GM19240 (cell line): Measurements from ENCODE around the gene CD72.
"Not testable (repeated sequence)": the region's sequence is repeated elsewhere in the genome, so short reads cannot be mapped to it uniquely, and the experiment has no call there.

Experiments used
- DNase-seq: peaks from one replicate; pipeline ENCODE4 v3.0.0; 2011; ENCODE audit warnings: low spot score; ENCODE audit not compliant: insufficient read length

Gene CD72

DNA sequence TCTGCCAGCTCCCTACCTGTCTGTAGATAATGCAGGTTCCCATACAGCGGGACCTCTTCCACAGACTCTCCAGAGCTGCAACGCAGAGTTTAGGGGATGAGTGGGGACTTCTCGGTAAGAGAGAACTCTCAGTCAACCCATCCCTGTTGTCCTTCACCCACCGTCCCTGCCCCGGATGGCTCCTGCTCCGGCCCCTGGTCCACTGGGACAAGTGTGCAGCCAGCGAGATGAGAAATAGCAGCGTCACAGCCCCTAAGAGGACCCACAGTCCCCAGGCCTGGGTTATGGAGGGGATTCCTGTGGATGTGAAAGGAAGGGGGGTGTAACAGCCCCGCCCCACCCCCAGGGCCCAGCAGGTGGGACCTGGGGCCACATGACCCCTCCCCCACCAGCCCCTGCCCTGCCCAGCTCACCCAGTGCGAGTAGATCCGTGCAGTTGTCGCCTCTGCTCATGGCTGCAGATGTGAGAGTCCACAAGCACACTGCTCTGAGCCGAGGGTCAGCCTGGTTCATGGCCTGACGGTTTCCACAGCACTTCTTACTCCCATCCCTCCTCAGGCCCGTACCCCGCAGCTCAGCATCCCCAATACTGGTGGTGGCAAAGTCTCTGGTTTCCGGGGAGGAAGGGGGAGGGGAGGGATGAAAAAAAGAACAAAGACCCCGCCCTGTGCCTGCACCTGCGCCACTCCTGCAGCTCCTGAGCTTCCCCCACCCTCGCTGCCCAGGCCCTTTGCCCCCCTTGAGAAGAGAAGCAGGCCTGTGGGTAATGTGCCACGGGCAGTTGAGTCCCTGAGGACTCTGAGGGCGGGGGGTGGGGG lies 32.3 kb upstream of the CD72 start, which contains the start of gene SIT1:
SIT1 (minus strand) TSS at position 591 of the 818 bp plus-strand sequence; CDS start at position 513, 78 bp downstream.
- no peak for DNase-seq

DNA sequence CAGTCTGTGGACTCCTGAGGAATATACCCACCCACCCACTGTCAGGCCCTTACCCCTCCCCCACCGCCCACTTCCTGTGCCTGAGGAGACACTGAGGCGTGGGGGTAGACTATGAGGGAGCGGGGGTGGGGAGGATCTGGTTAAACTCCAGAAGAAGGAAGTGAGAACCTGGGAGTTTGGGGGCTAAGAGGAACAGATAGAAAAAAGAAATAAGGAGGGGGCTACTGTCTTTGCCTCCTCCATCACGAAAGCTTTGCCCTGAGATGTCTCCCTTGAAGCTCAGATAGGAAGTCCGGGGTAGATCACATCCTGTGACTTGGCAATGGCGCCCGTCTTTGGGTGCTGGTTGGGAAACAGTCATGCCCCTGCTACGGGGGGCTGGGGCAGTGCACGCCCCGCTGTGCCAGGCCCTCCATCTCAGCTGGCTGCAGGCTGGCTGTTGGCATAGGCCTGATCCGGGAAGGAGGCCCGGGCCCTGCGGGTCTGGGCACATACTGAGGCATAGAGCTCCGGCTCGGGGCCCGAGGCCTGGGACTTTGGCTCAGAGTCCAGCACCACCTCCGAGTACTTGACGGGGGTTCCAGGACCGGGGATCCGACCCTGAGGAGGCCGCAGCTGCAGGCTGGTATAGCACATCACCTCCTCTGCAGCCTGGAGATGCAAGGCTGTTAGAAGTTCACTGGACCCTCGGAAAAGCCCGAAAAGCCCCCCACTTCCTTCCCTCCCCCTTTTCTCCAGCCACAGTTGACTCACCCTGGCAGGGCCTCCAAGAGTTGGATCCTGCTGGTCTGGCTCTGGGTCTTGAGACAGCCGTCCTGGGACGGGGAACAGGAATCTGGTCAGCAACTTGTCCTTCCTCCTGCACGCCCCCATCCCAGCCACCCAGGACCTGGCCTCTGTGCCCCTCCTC lies 31.5 kb upstream of the CD72 start:
- no peak for DNase-seq

DNA sequence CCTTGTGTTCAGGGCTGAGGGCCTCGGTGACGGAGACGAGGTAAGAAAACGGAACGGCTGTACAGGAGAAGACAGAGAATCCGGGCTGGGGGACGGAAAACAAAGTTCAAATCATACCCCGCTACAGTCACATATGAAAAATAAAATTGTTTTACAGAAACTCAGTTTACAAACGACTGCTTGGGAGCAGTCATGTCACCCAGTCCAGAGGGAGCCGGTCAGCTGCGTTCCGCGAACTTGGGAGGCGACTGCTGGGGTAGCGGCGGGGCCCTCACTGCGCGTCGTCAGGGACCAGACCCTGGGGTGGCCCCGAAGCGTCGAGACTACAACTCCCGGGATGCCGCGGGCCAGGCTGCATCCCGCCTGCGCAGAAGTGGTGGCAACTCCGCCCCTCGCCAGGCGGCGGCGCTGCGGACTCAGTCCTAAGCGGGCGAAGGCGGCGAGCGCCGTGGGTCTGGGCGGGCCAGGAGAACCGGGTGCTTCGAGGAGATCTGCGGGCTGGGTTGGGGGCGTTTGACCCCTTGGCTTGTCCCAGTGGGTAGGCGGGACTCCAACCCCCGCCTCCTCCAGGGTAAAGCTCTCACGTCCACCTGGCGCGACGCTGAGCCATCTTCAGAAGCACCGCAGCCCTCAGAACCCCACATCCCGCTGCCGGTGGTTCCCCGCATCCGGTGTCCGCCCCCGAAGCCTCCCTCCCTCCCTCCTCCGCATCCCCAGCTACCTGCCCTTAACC lies 28.5 kb upstream of the CD72 start:
- peak; percentile 82 for DNase-seq

DNA sequence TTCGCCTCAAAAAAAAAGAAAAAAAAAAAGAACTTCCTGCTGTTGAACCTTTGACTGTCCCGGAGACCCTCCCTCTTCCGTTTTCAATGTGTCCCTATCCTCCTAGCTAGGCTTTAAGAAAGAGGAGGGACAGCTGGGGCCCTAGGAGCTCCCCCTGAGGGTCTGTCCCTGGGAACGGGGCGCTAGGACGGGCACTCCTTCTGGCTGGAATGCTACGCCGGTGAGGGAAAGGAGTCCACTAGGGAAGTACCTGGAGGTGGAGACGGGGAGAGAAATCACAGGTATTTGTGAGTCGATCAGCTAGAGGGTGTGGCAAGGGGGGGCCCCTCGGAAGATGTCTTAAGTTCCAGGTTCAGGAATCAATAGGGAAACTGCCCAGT lies 27.9 kb upstream of the CD72 start:
- DNase-seq: no peak

DNA sequence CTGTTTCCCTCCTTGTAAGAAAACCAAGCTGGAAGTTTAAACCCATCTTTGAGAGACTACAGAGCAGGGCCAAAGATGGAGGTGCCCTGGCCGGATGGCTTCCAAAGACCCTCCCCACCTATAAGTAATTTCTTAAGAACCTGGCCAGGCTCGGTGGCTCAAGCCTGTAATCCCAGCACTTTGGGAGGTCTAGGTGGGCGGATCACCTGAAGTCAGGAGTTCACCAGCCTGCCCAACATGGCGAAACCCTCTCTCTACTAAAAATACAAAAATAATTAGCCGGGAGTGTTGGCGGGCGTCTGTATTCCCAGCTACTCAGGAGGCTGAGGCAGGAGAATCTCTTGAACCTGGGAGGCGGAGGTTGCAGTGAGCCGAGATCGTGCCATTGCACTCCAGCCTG lies 27.5 kb upstream of the CD72 start:
- DNase-seq: not testable (repeated sequence)

DNA sequence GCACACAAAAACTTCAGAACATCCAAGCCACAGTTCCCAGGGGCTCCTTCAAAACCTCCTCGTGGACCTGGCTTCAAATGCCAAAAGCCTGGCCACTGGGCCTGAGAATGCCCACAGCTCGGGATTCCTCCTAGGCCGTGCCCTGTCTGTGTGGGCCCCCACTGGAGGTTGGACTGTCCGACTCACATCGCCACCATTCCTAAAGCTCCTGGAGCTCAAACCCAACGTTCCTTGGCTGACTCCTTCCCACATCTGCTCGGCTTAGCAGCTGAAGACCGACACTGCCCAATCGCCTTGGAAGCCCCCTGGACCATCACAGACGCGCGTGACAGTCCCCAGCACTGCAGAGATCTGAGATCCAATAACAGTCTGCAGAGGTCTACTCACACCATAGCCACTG lies 24.8 kb upstream of the CD72 start:
- no peak for DNase-seq

DNA sequence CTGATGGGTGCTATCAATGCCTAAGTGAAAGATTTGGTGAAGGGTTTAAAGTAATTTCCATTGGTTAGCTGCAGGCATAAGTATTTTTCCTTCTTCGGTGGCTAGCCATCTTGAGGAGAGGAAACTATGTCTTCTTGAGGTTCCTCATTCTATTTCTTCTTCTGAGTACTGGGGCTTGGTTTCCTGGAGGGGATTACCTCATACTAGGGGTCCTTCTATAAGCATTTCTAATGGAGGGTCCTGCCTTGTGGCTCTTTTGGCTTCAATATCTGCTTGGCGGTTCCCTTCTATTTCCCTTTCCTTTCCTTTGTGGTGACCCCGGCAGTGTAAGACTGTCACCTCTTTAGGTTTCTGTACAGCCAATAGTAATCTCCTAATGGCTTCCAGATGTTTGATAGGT lies 23.3 kb upstream of the CD72 start:
- DNase-seq: not testable (repeated sequence)

DNA sequence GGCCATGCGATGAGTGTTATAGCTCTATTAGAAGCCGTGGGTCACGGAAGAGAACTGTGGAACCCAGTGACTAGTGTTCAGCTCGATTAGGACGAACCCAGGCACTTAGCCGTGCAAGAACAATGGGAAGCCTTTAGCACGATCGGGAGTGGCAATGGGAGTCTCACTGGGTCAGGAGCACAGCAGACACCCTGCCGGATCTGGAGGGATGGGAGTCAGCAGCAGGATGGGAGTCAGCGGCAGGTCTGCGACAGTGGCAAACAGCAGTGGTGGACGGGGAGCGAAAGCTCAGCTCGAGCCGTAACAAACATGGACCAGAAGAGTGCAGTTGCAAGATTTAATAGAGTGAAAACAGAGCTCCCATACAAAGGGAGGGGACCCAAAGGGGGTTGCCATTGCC lies 22.2 kb upstream of the CD72 start:
- DNase-seq: not testable (repeated sequence)

DNA sequence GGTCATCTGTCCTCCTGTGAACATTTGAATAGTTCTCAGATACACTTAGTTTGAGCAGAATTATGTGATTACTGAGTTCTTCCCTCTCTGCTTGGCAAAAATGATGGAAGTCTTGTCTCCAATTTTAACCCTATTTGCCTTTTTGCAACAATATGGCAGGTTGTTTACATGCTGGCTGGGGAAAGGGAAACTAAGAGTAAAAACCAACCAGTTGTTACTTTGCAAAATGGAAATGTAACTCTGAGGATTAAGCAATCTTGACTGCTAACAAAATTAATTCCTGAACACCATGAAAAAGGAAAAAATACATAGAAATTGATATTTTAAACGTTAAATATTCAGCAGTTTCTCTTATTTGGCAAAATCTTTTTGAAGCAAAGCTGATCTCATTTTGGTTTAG lies 21.4 kb upstream of the CD72 start:
- no peak for DNase-seq

DNA sequence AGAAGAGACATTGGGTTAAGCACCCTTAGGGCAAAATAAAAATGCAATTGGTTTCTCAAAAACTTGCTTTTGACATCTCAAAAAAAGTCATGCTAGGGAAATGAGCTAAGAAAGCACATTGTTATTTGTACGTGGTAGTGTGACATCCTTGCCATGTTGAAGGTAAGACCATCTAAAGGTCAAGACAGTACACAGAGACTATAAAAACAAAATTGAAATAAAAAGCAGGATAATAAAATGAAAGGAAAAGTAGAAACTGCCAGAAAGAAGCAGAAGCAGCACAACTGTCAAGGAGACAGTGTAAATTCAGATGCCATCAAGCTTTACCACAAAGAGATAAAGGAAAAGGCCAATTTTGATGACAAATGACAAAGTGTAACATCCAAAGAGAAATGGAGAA lies 21.0 kb upstream of the CD72 start:
- not testable (repeated sequence) for DNase-seq

DNA sequence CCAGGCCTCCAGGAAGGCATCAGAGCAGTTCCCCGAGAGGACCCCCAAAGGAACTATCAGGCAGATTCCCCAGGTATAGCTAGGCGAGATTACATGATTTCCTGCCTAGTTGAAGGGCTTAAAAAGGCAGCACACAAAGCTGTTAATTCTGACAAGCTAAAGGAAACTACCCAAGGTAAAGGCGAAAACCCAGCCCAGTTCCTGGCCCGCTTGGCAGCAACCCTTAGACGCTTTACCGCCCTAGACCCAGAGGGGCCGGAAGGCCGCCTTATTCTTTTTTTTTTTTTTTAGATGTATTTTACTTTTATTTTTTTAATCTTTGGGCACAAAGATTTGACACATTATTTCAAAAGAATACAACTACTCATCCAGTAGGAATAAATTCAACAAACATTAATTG lies 20.5 kb upstream of the CD72 start:
- not testable (repeated sequence) for DNase-seq

DNA sequence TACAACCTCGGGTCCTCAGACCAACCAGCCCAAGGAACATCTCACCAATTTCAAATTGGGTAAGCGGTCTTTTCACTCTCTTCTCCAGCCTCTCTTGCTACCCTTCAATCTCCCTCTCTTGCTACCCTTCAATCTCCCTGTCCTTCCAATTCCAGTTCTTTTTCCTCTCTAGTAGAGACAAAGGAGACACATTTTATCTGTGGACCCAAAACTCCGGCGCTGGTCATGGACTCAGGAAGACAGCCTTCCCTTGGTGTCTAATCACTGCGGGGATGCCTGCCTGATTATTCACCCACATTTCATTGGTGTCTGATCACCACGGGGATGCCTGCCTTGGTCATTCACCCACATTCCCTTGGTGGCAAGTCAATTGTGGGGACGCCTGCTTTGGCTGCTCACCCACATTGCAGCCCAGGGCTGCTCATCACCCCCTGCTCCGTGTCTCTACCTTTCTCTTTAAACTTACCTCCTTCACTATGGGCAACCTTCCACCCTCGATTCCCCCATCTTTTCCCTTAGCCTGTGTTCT lies 19.3 kb upstream of the CD72 start:
- not testable (repeated sequence) for DNase-seq

DNA sequence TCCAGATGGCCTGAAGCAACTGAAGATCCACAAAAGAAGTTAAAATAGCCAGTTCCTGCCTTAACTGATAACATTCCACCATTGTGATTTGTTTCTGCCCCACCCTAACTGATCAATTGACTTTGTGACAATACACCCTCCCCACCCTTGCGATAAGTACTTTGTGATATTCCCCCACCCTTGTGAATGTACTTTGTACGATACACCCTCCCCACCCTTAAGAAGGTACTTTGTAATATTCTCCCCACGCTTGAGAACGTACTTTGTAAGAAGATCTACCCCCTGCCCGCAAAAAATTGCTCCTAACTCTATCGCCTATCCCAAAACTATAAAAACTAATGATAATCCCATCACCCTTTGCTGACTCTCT lies 18.6 kb upstream of the CD72 start:
- not testable (repeated sequence) for DNase-seq

DNA sequence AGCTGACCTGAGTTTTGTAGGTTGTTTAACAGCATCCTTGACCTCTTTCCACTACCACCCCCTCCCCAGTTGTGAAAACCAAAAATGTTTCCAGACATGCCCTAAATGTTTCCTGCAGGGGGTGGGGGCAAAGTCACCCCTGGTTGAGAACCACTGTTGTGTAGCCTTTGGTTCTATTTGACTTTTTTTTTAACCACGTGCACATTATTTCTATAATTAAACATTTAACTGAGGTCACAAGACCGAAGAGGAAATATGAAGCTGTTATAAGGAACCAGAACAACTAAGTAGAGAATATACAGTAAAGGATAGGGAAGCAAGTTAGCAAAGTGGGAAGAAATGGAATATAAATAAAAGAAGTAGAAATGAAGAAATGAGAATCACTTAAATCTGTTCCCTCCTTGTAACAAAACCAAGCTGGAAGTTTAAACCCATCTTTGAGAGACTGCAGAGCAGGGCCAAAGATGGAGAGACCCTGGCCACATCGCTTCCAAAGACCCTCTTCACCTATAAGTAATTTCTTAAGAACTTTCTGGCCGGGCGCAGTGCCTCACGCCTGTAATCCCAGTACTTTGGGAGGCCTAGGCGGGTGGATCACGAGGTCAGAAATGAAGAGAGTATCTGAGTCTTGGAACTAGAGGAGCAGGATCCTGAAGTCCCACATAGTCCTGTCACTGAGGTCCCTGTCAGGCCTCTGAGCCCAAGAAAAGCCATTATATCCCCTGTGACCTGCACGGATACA lies 18.1 kb upstream of the CD72 start:
- no peak for DNase-seq

DNA sequence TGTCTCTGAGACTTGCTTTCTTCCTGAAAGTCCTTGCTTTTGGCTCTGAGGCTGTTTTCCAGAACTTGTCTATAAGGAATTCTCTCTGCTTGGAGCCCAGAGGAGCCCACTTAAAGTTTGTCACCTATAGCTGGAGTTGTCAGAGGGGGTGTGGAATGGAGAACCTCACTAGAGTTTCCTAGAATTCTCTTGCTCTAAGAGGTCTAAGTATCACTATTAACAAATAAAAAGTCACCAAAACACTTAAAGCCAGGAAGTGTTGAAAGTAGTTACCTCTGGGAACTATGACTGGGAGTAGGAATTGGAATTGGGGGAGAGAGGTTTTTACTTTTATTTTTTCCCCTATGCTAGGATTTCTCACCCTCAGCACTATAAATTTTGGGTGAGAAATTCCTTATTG lies 17.5 kb upstream of the CD72 start:
- DNase-seq: no peak

DNA sequence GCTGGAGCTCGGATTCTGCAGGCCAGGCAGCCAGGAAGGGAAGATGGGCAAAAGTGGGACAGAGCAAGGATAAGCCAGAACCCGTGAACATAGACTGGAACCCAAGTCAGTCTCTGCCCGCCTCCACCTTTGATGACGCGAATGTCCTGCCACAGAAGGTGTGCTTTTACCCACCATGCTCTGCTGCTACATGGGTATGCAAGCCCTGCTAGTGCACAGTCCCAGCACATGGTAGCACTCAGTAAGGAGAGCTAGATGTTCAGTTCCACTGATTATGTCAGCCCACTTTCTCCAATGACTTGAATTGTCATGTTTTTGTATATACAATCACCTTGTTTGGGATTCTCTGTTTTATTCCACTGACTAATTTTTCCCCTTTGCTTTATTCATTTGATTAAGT lies 11.4 kb upstream of the CD72 start:
- DNase-seq: no peak

DNA sequence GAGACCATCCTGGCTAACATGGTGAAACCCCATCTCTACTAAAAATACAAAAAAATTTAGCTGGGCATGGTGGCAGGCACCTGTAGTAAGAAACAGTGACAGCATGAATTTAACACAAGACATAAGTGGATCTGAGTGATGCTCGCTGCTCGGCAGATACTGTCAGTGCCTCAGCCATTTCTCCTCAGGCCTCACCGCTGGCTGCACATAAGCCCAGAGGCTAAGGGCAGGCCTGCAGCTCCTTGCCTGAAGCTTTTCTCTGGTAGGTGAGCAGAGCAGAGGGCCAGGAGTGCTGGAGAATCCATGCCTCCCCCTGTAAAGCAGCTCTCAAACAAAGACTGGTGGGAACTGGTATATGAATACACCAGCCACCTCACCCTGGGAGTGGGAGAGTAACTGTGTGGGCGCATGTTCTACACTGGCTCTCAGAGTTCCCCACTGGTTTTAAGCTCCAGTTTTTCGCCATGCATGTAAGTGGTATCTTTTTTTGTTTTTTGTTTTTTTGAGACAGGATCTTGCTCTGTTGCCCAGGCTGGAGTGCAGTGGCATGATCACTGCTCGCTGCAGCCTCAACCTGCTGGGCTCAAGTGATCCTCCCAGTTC lies 10.3 kb upstream of the CD72 start:
- DNase-seq: no peak

DNA sequence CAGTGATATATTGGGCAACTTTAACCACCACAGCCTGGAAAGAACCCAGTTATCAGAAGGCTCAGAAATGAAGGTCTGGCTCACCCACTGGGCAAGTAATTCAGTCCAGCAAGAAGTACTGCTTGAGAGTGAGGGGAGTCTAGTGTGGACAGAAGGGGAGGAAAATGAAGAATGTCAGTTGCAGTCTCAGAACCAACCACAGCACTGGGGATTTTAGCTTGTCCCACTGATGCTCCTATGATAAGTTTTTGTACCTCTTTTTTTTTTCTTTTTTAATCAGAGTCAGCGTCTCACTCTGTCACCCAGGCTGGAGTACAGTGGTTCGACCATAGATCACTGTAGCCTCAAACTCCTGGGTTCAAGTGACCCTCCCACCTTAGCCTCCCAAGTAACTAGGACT lies 9.4 kb upstream of the CD72 start:
- DNase-seq: no peak

DNA sequence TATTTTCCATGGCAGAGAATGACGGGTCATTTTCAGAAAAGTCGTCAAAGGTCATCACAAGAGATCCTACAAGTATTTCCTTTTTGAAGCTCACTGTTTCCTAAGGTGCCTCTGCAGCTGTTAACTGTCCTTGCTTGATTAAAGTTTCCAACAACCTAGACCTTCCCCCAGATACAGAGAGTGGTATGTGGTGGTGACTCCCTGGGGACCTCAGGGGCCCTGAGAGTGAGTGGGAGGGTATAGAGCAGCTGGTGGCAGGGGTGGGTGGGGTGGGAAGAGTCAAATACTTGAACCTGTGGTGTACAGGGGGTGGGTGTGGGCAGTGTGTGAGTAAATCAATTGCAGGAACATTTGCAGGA lies 1.6 kb upstream of the CD72 start:
- no peak for DNase-seq
